Large intestine (tissue), 3 donors: ENCODE results near the gene GP2. TPM values are rescaled to one million over a fixed set of nuclear protein-coding genes. Genes with fewer than 3 reads are reported as not detected.
"Not testable (repeated sequence)": the region's sequence is repeated elsewhere in the genome, so short reads cannot be mapped to it uniquely, and the experiment has no call there.

Source experiments
- DNase-seq, 2 donors: peaks; one replicate each; pipeline versions ENCODE4 v3.0.0 to v3.0.0-alpha.2; 2013
- H3K27ac ChIP-seq: one replicate; pipeline ENCODE4 v1.5.1; 2013; ENCODE audit warnings: low read length
- H3K27me3 ChIP-seq: 2 replicates; pipeline ENCODE4 v1.6.1; 2013; ENCODE audit warnings: low read length; ENCODE audit not compliant: control insufficient read depth, insufficient read depth
- H3K36me3 ChIP-seq: 2 replicates; pipeline ENCODE4 v1.6.1; 2013; ENCODE audit warnings: low read length; ENCODE audit not compliant: control insufficient read depth, insufficient read depth
- H3K4me1 ChIP-seq: one replicate; pipeline ENCODE4 v1.6.1; 2013; ENCODE audit warnings: low read length; ENCODE audit not compliant: control insufficient read depth, insufficient read depth
- H3K4me3 ChIP-seq: one replicate; pipeline ENCODE4 v1.5.1; 2013; ENCODE audit warnings: low read length
- H3K9me3 ChIP-seq: one replicate; pipeline ENCODE4 v1.6.1; 2013; ENCODE audit warnings: mild to moderate bottlenecking, low read depth, low read length, moderate library complexity; ENCODE audit not compliant: control insufficient read depth
- WGBS: methylation state at CpG from one replicate; pipeline ENCODE4 v1.1.5; 2013; ENCODE audit warnings: low lambda C conversion rate; ENCODE audit not compliant: insufficient coverage; 5-methylcytosine and 5-hydroxymethylcytosine counted together
- polyA plus RNA-seq: library from polyadenylated mRNA; unstranded; fragments of 120-200 nt; gene quantifications from one replicate; pipeline ENCODE4 v1.2.1, GENCODE V29; 2013

Gene GP2
- polyA plus RNA-seq, 1 donor: 5.4 TPM

GRCh38 chr16:20317117-20317516 is 10.2 kb downstream of the GP2 start:
- H3K27ac ChIP-seq: no peak overlapping the region
- H3K9me3 ChIP-seq: no peaks in the 10 kb centered on the region
- H3K36me3 ChIP-seq: no peaks in the 10 kb centered on the region
- H3K27me3 ChIP-seq: no peaks in the 10 kb centered on the region
- WGBS: no CpG with 5 or more reads among the region's 8 CpGs
- H3K4me3 ChIP-seq: no peak overlapping the region
- H3K4me1 ChIP-seq: no peaks in the 10 kb centered on the region
- DNase-seq: no peak

- DNase-seq: no peak
- 75% methylated on average over 5 of the region's 5 CpGs for WGBS
- Histone ChIP-seq H3K27me3 (no peaks in the 10 kb centered on the region), H3K4me1 (no peaks in the 10 kb centered on the region), H3K27ac (no peak overlapping the region), H3K36me3 (no peaks in the 10 kb centered on the region), H3K9me3 (no peaks in the 10 kb centered on the region), H3K4me3 (no peak overlapping the region)
These were observed 10.6 kb downstream of the GP2 start for GRCh38 chr16:20316715-20317114.

GRCh38 chr16:20315764-20316163 is 11.5 kb downstream of the GP2 start:
- no peak for DNase-seq
- Histone ChIP-seq H3K27me3 (no peaks in the 10 kb centered on the region), H3K4me1 (no peaks in the 10 kb centered on the region), H3K9me3 (no peaks in the 10 kb centered on the region), H3K27ac (no peak overlapping the region), H3K36me3 (no peaks in the 10 kb centered on the region), H3K4me3 (no peak overlapping the region)
- no CpG with 5 or more reads among the region's 6 CpGs for WGBS

- Histone ChIP-seq H3K4me1 (no peaks in the 10 kb centered on the region), H3K36me3 (no peaks in the 10 kb centered on the region), H3K27ac (no peak overlapping the region), H3K27me3 (no peaks in the 10 kb centered on the region), H3K4me3 (no peak overlapping the region), H3K9me3 (no peaks in the 10 kb centered on the region)
- WGBS: no CpG with 5 or more reads among the region's 3 CpGs
- no peak for DNase-seq
These were observed 12.7 kb downstream of the GP2 start for GRCh38 chr16:20314575-20314974.

- no peak for DNase-seq
- Histone ChIP-seq H3K9me3 (no peaks in the 10 kb centered on the region), H3K4me1 (no peaks in the 10 kb centered on the region), H3K36me3 (no peaks in the 10 kb centered on the region), H3K27ac (no peak overlapping the region), H3K27me3 (no peaks in the 10 kb centered on the region), H3K4me3 (no peak overlapping the region)
- WGBS: 83% methylated on average over 1 of the region's 3 CpGs
These were observed 13.6 kb downstream of the GP2 start for GRCh38 chr16:20313741-20314140.

- DNase-seq, H3K4me1 ChIP-seq, H3K27me3 ChIP-seq, H3K4me3 ChIP-seq, H3K9me3 ChIP-seq, H3K27ac ChIP-seq, H3K36me3 ChIP-seq: not testable (repeated sequence)
- WGBS: no CpG with 5 or more reads among the region's 7 CpGs
These were observed 14.7 kb downstream of the GP2 start for GRCh38 chr16:20312536-20313095.

GRCh38 chr16:20311548-20311947 is 15.8 kb downstream of the GP2 start:
- H3K9me3 ChIP-seq: no peaks in the 10 kb centered on the region
- H3K4me1 ChIP-seq: no peaks in the 10 kb centered on the region
- no peak overlapping the region for H3K4me3 ChIP-seq
- H3K36me3 ChIP-seq: no peaks in the 10 kb centered on the region
- H3K27ac ChIP-seq: no peak overlapping the region
- DNase-seq: no peak
- WGBS: no CpG with 5 or more reads among the region's 2 CpGs
- no peaks in the 10 kb centered on the region for H3K27me3 ChIP-seq

GRCh38 chr16:20310421-20311395 is 16.6 kb downstream of the GP2 start:
- DNase-seq: no peak
- no peaks in the 10 kb centered on the region for H3K9me3 ChIP-seq
- no peaks in the 10 kb centered on the region for H3K27me3 ChIP-seq
- WGBS: no CpG with 5 or more reads among the region's 11 CpGs
- H3K36me3 ChIP-seq: no peaks in the 10 kb centered on the region
- no peak overlapping the region for H3K27ac ChIP-seq
- no peak overlapping the region for H3K4me3 ChIP-seq
- no peaks in the 10 kb centered on the region for H3K4me1 ChIP-seq

GRCh38 chr16:20309786-20310185 is 17.5 kb downstream of the GP2 start:
- no peaks in the 10 kb centered on the region for H3K36me3 ChIP-seq
- no peaks in the 10 kb centered on the region for H3K27me3 ChIP-seq
- no peak overlapping the region for H3K4me3 ChIP-seq
- no peak overlapping the region for H3K27ac ChIP-seq
- H3K4me1 ChIP-seq: no peaks in the 10 kb centered on the region
- no peak for DNase-seq
- no peaks in the 10 kb centered on the region for H3K9me3 ChIP-seq
- no CpG with 5 or more reads among the region's 6 CpGs for WGBS

- no CpG with 5 or more reads among the region's 4 CpGs for WGBS
- H3K27me3 ChIP-seq: no peaks in the 10 kb centered on the region
- H3K4me1 ChIP-seq: no peaks in the 10 kb centered on the region
- H3K27ac ChIP-seq: no peak overlapping the region
- H3K36me3 ChIP-seq: no peaks in the 10 kb centered on the region
- no peak overlapping the region for H3K4me3 ChIP-seq
- H3K9me3 ChIP-seq: no peaks in the 10 kb centered on the region
- DNase-seq: no peak
These were observed 18.3 kb downstream of the GP2 start for GRCh38 chr16:20308801-20309590.
